MM.1S (cell line): ENCODE data around the gene PASK.

Experiments used
- DNase-seq: peaks from one replicate; pipeline ENCODE4 v3.0.0-alpha.2; 2015
- H2AFZ ChIP-seq: fragments of 300-600 bp; sonication (generic); 2 replicates; pipeline ENCODE4 v1.6.0; 2016; ENCODE audit warnings: antibody characterized with exemption, low read length
- H3F3A ChIP-seq: fragments of 300-600 bp; sonication (generic); 2 replicates; pipeline ENCODE4 v1.6.1; 2016; ENCODE audit warnings: mild to moderate bottlenecking, antibody characterized with exemption, low read length, moderate library complexity, mixed read lengths; ENCODE audit not compliant: insufficient read depth
- H3K27ac ChIP-seq: fragments of 300-600 bp; sonication (generic); 2 replicates; pipeline ENCODE4 v1.5.1; 2016; ENCODE audit warnings: mild to moderate bottlenecking, low read length
- H3K27me3 ChIP-seq: fragments of 300-600 bp; sonication (generic); replicated peaks from 2 replicates; pipeline ENCODE4 v1.6.0; 2016; ENCODE audit warnings: low read length; ENCODE audit not compliant: insufficient read depth
- H3K36me3 ChIP-seq: fragments of 300-600 bp; sonication (generic); replicated peaks from 2 replicates; pipeline ENCODE4 v1.6.1; 2016; ENCODE audit warnings: mild to moderate bottlenecking, low read length, mixed read lengths; ENCODE audit not compliant: insufficient read depth
- H3K4me1 ChIP-seq: fragments of 300-600 bp; sonication (generic); 2 replicates; pipeline ENCODE4 v1.6.1; 2016; ENCODE audit warnings: low read length, mixed read lengths
- H3K4me2 ChIP-seq: fragments of 300-600 bp; sonication (generic); 2 replicates; pipeline ENCODE4 v1.6.0; 2016; ENCODE audit warnings: low read depth, low read length
- H3K4me3 ChIP-seq: fragments of 300-600 bp; sonication (generic); 2 replicates; pipeline ENCODE4 v1.5.1; 2016; ENCODE audit warnings: low read length, mixed read lengths
- H3K79me2 ChIP-seq: fragments of 300-600 bp; sonication (generic); 2 replicates; pipeline ENCODE4 v1.6.1; 2016; ENCODE audit warnings: mixed run types, low read length, mixed read lengths
- H3K9ac ChIP-seq: fragments of 300-600 bp; sonication (generic); 2 replicates; pipeline ENCODE4 v1.6.1; 2016; ENCODE audit warnings: low read length, mixed read lengths
- H3K9me2 ChIP-seq: fragments of 300-600 bp; sonication (generic); replicated peaks from 2 replicates; pipeline ENCODE4 v1.6.1; 2016; ENCODE audit warnings: mild to moderate bottlenecking, low read length, mixed read lengths; ENCODE audit not compliant: insufficient read depth
- H3K9me3 ChIP-seq: fragments of 300-600 bp; sonication (generic); replicated peaks from 2 replicates; pipeline ENCODE4 v1.6.1; 2016; ENCODE audit warnings: mild to moderate bottlenecking, low read length, mixed read lengths; ENCODE audit not compliant: insufficient read depth
- H4K20me1 ChIP-seq: fragments of 300-600 bp; sonication (generic); 2 replicates; pipeline ENCODE4 v1.6.1; 2016; ENCODE audit warnings: mild to moderate bottlenecking, low read length, moderate library complexity, mixed read lengths; ENCODE audit not compliant: insufficient read depth
- CTCF ChIP-seq: fragments of 300-600 bp; sonication (generic); IDR thresholded peaks from 2 replicates; pipeline ENCODE4 v1.5.1; 2016; ENCODE audit warnings: antibody characterized with exemption, low read length, mixed read lengths
- EZH2 ChIP-seq: fragments of 300-600 bp; sonication (generic); optimal IDR thresholded peaks from 2 replicates; pipeline ENCODE3; 2017; ENCODE audit warnings: low read depth, mild to moderate bottlenecking, antibody characterized with exemption, low read length, mixed read lengths
- EZH2phosphoT487 ChIP-seq: fragments of 300-600 bp; sonication (generic); IDR thresholded peaks from 2 replicates; pipeline ENCODE4 v1.6.1; 2018; ENCODE audit warnings: antibody characterized with exemption, low read length

Gene PASK

GRCh38 chr2:241173557-241173956 is 24.3 kb upstream of the PASK start:
- no peaks in the 10 kb centered on the region for H4K20me1 ChIP-seq
- no peak overlapping the region for H3K4me2 ChIP-seq
- H3K4me3 ChIP-seq = no peak overlapping the region
- H3K27me3 ChIP-seq = no peaks in the 10 kb centered on the region
- no peaks in the 10 kb centered on the region for H3K9me3 ChIP-seq
- H3K9me2 ChIP-seq = no peaks in the 10 kb centered on the region
- no peak overlapping the region for H3K27ac ChIP-seq
- no peaks in the 10 kb centered on the region for H3K36me3 ChIP-seq
- H3K79me2 ChIP-seq = no peaks in the 10 kb centered on the region
- no peak for TF ChIP-seq EZH2
- TF ChIP-seq EZH2phosphoT487 = no peak
- TF ChIP-seq CTCF = no peak
- H3F3A ChIP-seq = no peaks in the 10 kb centered on the region
- no peak for DNase-seq
- no peak overlapping the region for H3K9ac ChIP-seq
- H3K4me1 ChIP-seq = no peaks in the 10 kb centered on the region
- H2AFZ ChIP-seq = no peak overlapping the region

- Histone ChIP-seq H3K36me3 (no peaks in the 10 kb centered on the region), H4K20me1 (no peaks in the 10 kb centered on the region), H2AFZ (no peak overlapping the region), H3K4me2 (no peak overlapping the region), H3K4me1 (no peaks in the 10 kb centered on the region), H3K79me2 (no peaks in the 10 kb centered on the region), H3F3A (no peaks in the 10 kb centered on the region), H3K27ac (no peak overlapping the region), H3K9me2 (no peaks in the 10 kb centered on the region), H3K27me3 (no peaks in the 10 kb centered on the region), H3K4me3 (no peak overlapping the region), H3K9ac (no peak overlapping the region), H3K9me3 (no peaks in the 10 kb centered on the region)
- TF ChIP-seq EZH2phosphoT487 (no peak), EZH2 (no peak), CTCF (no peak)
- no peak for DNase-seq
Observed at GRCh38 chr2:241168366-241168765, 19.1 kb upstream of the PASK start.

GRCh38 chr2:241163601-241164118 is 14.4 kb upstream of the PASK start:
- H3K79me2 ChIP-seq = no peaks in the 10 kb centered on the region
- H3K4me2 ChIP-seq = no peak overlapping the region
- TF ChIP-seq CTCF (no peak), EZH2 (no peak), EZH2phosphoT487 (no peak)
- no peak overlapping the region for H3K9ac ChIP-seq
- H3K36me3 ChIP-seq = no peaks in the 10 kb centered on the region
- no peaks in the 10 kb centered on the region for H3K27me3 ChIP-seq
- DNase-seq = no peak
- H3F3A ChIP-seq = no peaks in the 10 kb centered on the region
- no peaks in the 10 kb centered on the region for H3K9me3 ChIP-seq
- no peaks in the 10 kb centered on the region for H3K9me2 ChIP-seq
- no peaks in the 10 kb centered on the region for H4K20me1 ChIP-seq
- no peaks in the 10 kb centered on the region for H3K4me1 ChIP-seq
- H2AFZ ChIP-seq = no peak overlapping the region
- no peak overlapping the region for H3K4me3 ChIP-seq
- H3K27ac ChIP-seq = no peak overlapping the region
